K562 (cell line): ENCODE data around the gene CRPPA. TPM values are rescaled to one million over a fixed set of nuclear protein-coding genes. Genes with fewer than 3 reads are reported as not detected.

Experiments used
- ARID3A ChIP-seq: IDR thresholded peaks from 2 replicates; pipeline ENCODE4 v1.6.1; 2012; ENCODE audit warnings: low read depth, low read length, improper control_type of control experiment, borderline replicate concordance
- ATF6 ChIP-seq: sonication (generic); formaldehyde crosslinking; IDR thresholded peaks from 2 replicates; pipeline ENCODE4 v1.4.0; 2020; ENCODE audit warnings: mild to moderate bottlenecking, missing genetic modification reagents
- BMI1 ChIP-seq: fragments of 150-350 bp; IDR thresholded peaks from 2 replicates; pipeline ENCODE4 v1.6.1; 2014; ENCODE audit warnings: low read length
- CCNT2 ChIP-seq: IDR thresholded peaks from 2 replicates; pipeline ENCODE4 v1.6.1; 2011; ENCODE audit warnings: borderline replicate concordance, low read depth, mild to moderate bottlenecking, moderate library complexity, mixed read lengths, low read length; ENCODE audit not compliant: insufficient read length; ENCODE audit errors: extremely low read depth
- DPF2 ChIP-seq: fragments of 450-650 bp; IDR thresholded peaks from 2 replicates; pipeline ENCODE4 v1.6.1; 2016
- ELF1 ChIP-seq: fragments of 200-800 bp; sonication (Bioruptor generic); IDR thresholded peaks from 2 replicates; pipeline ENCODE4 v1.6.1; 2016; ENCODE audit warnings: missing genetic modification characterization, missing compliant biosample characterization
- EZH2 ChIP-seq: IDR thresholded peaks from 2 replicates; pipeline ENCODE4 v1.6.1; 2012; ENCODE audit warnings: low read depth, mild to moderate bottlenecking, inconsistent platforms, low read length, borderline replicate concordance
- FIP1L1 ChIP-seq: fragments of 200-400 bp; formaldehyde crosslinking; IDR thresholded peaks from 2 replicates; pipeline ENCODE4 v1.6.1; 2018; ENCODE audit warnings: mild to moderate bottlenecking, low read depth, low read length; ENCODE audit not compliant: poor library complexity, severe bottlenecking
- GATA2 ChIP-seq: sonication (generic); formaldehyde crosslinking; IDR thresholded peaks from 2 replicates; pipeline ENCODE4 v1.4.0; 2020; ENCODE audit warnings: mild to moderate bottlenecking, missing genetic modification reagents
- KDM2B ChIP-seq: fragments of 250-450 bp; sonication (Bioruptor Pico); IDR thresholded peaks from 2 replicates; pipeline ENCODE4 v1.8.0; 2021; ENCODE audit warnings: mild to moderate bottlenecking, moderate library complexity
- KDM4B ChIP-seq, 2 experiments: fragments of 450-650 bp in 1 of 2; sonication (generic) in 1 of 2; IDR thresholded peaks; 2 replicates each; pipeline ENCODE4 v1.6.1; 2016 to 2017; ENCODE audit warnings: borderline replicate concordance in 2 of 2, antibody characterized with exemption in 1 of 2, low read depth in 1 of 2, mild to moderate bottlenecking in 1 of 2
- MLLT1 ChIP-seq, 2 experiments: fragments of 450-650 bp; IDR thresholded peaks; 2 replicates each; pipeline ENCODE4 v1.6.1; 2016
- MTA3 ChIP-seq: fragments of 450-650 bp; formaldehyde crosslinking; IDR thresholded peaks from 2 replicates; pipeline ENCODE4 v1.6.1; 2017; ENCODE audit warnings: mild to moderate bottlenecking, borderline replicate concordance
- NFE2 ChIP-seq: IDR thresholded peaks from 2 replicates; pipeline ENCODE4 v1.6.1; 2014; ENCODE audit warnings: antibody characterized with exemption, low read depth
- NONO ChIP-seq, 2 experiments: fragments of 200-400 bp in 1 of 2; fragments of 450-650 bp in 1 of 2; formaldehyde crosslinking in 1 of 2; IDR thresholded peaks; 2 replicates each; pipeline ENCODE4 v1.6.1; 2017; ENCODE audit warnings: low read depth in 2 of 2, mild to moderate bottlenecking in 2 of 2, moderate library complexity in 2 of 2, low read length in 1 of 2
- RB1 ChIP-seq: fragments of 450-650 bp; IDR thresholded peaks from 2 replicates; pipeline ENCODE4 v1.6.1; 2017; ENCODE audit warnings: low read depth, mild to moderate bottlenecking
- RUNX1 ChIP-seq: sonication (generic); IDR thresholded peaks from 2 replicates; pipeline ENCODE4 v1.6.1; 2016; ENCODE audit warnings: antibody characterized with exemption, low read depth
- SMARCA4 ChIP-seq: fragments of 450-650 bp; IDR thresholded peaks from 2 replicates; pipeline ENCODE4 v1.6.1; 2016
- TEAD1 ChIP-seq, 2 experiments: fragments of 450-650 bp in 1 of 2; sonication (generic) in 1 of 2; formaldehyde crosslinking; IDR thresholded peaks; 2 replicates each; pipeline versions ENCODE4 v1.4.0 to v1.8.0; 2020 to 2022; ENCODE audit warnings: mild to moderate bottlenecking in 2 of 2, missing genetic modification reagents in 1 of 2
- TEAD4 ChIP-seq, 2 experiments: sonication (generic) in 1 of 2; formaldehyde crosslinking in 1 of 2; IDR thresholded peaks; 2 replicates each; pipeline versions ENCODE4 v1.6.1 to v1.8.0; 2012 to 2022; ENCODE audit warnings: borderline replicate concordance in 1 of 2, inconsistent platforms in 1 of 2, low read length in 1 of 2, mild to moderate bottlenecking in 1 of 2, missing genetic modification reagents in 1 of 2
- ZBTB2 ChIP-seq: fragments of 450-650 bp; IDR thresholded peaks from 2 replicates; pipeline ENCODE4 v1.6.1; 2016; ENCODE audit warnings: antibody characterized with exemption
- polyA plus RNA-seq, 8 experiments: library from polyadenylated mRNA; depleted of rRNA in 4 of 8; stranded (reverse) in 5 of 8; unstranded in 3 of 8; fragments of >200 nt; fragmentation: Nextera tagmentation in 2 of 8; fragmentation: Illumina TruSeq in 1 of 8; extraction: Ambion mirVana in 2 of 8; extraction: Trizol in 1 of 8; gene quantifications; 2 replicates each; pipeline versions ENCODE4 v1.2.1 to v1.2.3, GENCODE V29; 2011 to 2014; ENCODE audit warnings: inconsistent platforms in 1 of 8, missing spikeins in 1 of 8
- total RNA-seq, 7 experiments: library from RNA; depleted of rRNA in 6 of 7; stranded (reverse); fragments of >200 nt in 6 of 7; fragmentation: Illumina TruSeq in 2 of 7; extraction: Trizol in 2 of 7; gene quantifications; 2 replicates each; pipeline versions ENCODE4 v1.2.1 to v1.2.3, GENCODE V29; 2011 to 2021; ENCODE audit warnings: low replicate concordance in 1 of 7

The CRPPA gene
- total and polyA plus RNA-seq, 9 of the 15 experiments (the other 6 are each of a cell fraction or from before 2014, with no cell fraction given), result 3.9 to 14.4 (median 7.8) TPM

- TF ChIP-seq NFE2 (peak; percentile 42; the same call in 1 of the 2 replicates), FIP1L1 (peak; percentile 2), MLLT1 (IDR thresholded peaks at IDR 0.05) (peak; percentile 62 to 73; a peak in 3 of 4 replicates), RB1 (0 out of 2 replicates have a peak, but pooled peaks have one; percentile 39), ARID3A (no peak), KDM4B (IDR thresholded peaks at IDR 0.05; ENCODE audit: borderline replicate concordance in 2 of 2, low read depth in 1 of 2) (no peak), ELF1 (tag) (peak; percentile 37; the same call in 1 of the 2 replicates), TEAD4 (IDR thresholded peaks at IDR 0.05; ENCODE audit: low read length) (peak; percentile 52), TEAD4 (CRISPR knock-in tag; IDR thresholded peaks at IDR 0.05; ENCODE audit: borderline replicate concordance) (no peak), RUNX1 (no peak), MTA3 (0 out of 2 replicates have a peak, but pooled peaks have one; percentile 17), CCNT2 (peak; percentile 63), EZH2 (no peak), ATF6 (CRISPR knock-in tag) (no peak), TEAD1 (CRISPR knock-in tag; IDR thresholded peaks at IDR 0.05) (no peak), KDM2B (CRISPR knock-in tag) (no peak), ZBTB2 (no peak), DPF2 (peak; percentile 12; the same call in 1 of the 2 replicates), SMARCA4 (peak; percentile 43; the same call in 1 of the 2 replicates), NONO (IDR thresholded peaks at IDR 0.05; ENCODE audit: low read depth in 2 of 2, low read length in 1 of 2) (peak in 1 of 2 experiments; percentile 32; a peak in 1 of 4 replicates), GATA2 (CRISPR knock-in tag) (peak; percentile 83), BMI1 (no peak)
These were observed at the start of gene CRPPA (continued) for GRCh38 chr7:16421333-16422102.
